HepG2 (cell line): ENCODE data around the gene TAF12. TPM values are rescaled to one million over a fixed set of nuclear protein-coding genes. Genes with fewer than 3 reads are reported as not detected.
A peak's percentile ranks its signal among the peaks of the same experiment; 100 is the strongest.
"Not testable (repeated sequence)": the region's sequence is repeated elsewhere in the genome, so short reads cannot be mapped to it uniquely, and the experiment has no call there.

ENCODE experiments used
- ATAC-seq: fragments of 200-7000 bp; cut with Tn5 transposase; 3 replicates; pipeline ENCODE4 v1.9.1; 2020; ENCODE audit warnings: mild to moderate bottlenecking, moderate library complexity
- BruUV-seq: library from RNA; stranded (reverse); fragments of 400-500 nt; replicated peaks from 2 replicates; lab custom pipeline; 2021; lab: Mats Ljungman, UMichigan
- CTCF ChIA-PET: fragments of 300-600 bp; formaldehyde crosslinking; extraction: SDS; loops from one replicate; lab custom pipeline; 2021; ENCODE audit warnings: low total read pairs, inconsistent platforms, low intra/inter-chr PET ratio; lab: Yijun Ruan, JAX
- POLR2A ChIA-PET: fragments of 350-600 bp; sonication (Branson Sonifier 250); formaldehyde crosslinking; loops from one replicate; lab custom pipeline; 2020; ENCODE audit warnings: antibody characterized with exemption, inconsistent platforms; lab: Yijun Ruan, JAX
- DNase-seq: peaks from one replicate; pipeline ENCODE4 v3.0.0-alpha.2; 2015; ENCODE audit warnings: low spot score
- FAIRE-seq: peaks from 3 replicates; lab custom pipeline; 2011; peaks lifted over from hg19 to GRCh38; lab: Jason Lieb, UNC
- H2AFZ ChIP-seq: one replicate; pipeline ENCODE4 v1.6.1; 2011; ENCODE audit warnings: low read length, inconsistent platforms
- H3K27ac ChIP-seq: fragments of 300-600 bp; 3 replicates; pipeline ENCODE4 v1.8.0; 2011; ENCODE audit warnings: mixed run types, mild to moderate bottlenecking, mixed read lengths, low read length, inconsistent platforms; ENCODE audit not compliant: insufficient read depth; ENCODE audit errors: extremely low read length
- H3K27me3 ChIP-seq, 2 experiments: fragments of 200-600 bp in 1 of 2; 2 replicates in 1 of 2; 3 replicates in 1 of 2; pipeline versions ENCODE4 v1.6.0 to v1.8.0; 2011; ENCODE audit warnings: low read length in 2 of 2, mild to moderate bottlenecking in 2 of 2, moderate library complexity in 2 of 2, inconsistent platforms in 1 of 2; ENCODE audit not compliant: insufficient read depth in 2 of 2, control insufficient read depth in 1 of 2
- H3K36me3 ChIP-seq, 2 experiments: fragments of 200-600 bp in 1 of 2; replicated peaks in 1 of 2; 2 replicates in 1 of 2; 3 replicates in 1 of 2; pipeline versions ENCODE4 v1.5.1 to v1.8.0; 2011; ENCODE audit warnings: low read length in 2 of 2, inconsistent platforms in 1 of 2; ENCODE audit not compliant: insufficient read depth in 2 of 2, control insufficient read depth in 1 of 2
- H3K4me1 ChIP-seq: 2 replicates; pipeline ENCODE4 v1.5.1; 2012; ENCODE audit warnings: low read length, inconsistent platforms; ENCODE audit not compliant: insufficient read depth
- H3K4me2 ChIP-seq: 2 replicates; pipeline ENCODE4 v1.6.0; 2011; ENCODE audit warnings: low read depth, low read length, inconsistent platforms
- H3K4me3 ChIP-seq, 3 experiments: fragments of 200-600 bp in 1 of 3; sonication (generic), shearing (Covaris generic) in 1 of 3; replicated peaks in 1 of 3; 2 replicates each; pipeline ENCODE4 v1.5.1; 2011 to 2016; ENCODE audit warnings: low read length in 3 of 3, inconsistent platforms in 2 of 3, low read depth in 2 of 3, mild to moderate bottlenecking in 2 of 3, control low read depth in 1 of 3, mixed read lengths in 1 of 3; ENCODE audit not compliant: insufficient read depth in 1 of 3
- H3K79me2 ChIP-seq: one replicate; pipeline ENCODE4 v1.6.1; 2011; ENCODE audit warnings: low read length, inconsistent platforms; ENCODE audit not compliant: insufficient read depth
- H3K9ac ChIP-seq: 2 replicates; pipeline ENCODE4 v1.6.0; 2011; ENCODE audit warnings: mild to moderate bottlenecking, low read depth, low read length, inconsistent platforms; ENCODE audit not compliant: insufficient read depth
- H3K9me3 ChIP-seq: 2 replicates; pipeline ENCODE4 v1.5.1; 2012; ENCODE audit warnings: mild to moderate bottlenecking, low read length
- H4K20me1 ChIP-seq: 2 replicates; pipeline ENCODE4 v1.6.0; 2011; ENCODE audit warnings: inconsistent platforms, mild to moderate bottlenecking, low read length, moderate library complexity; ENCODE audit not compliant: insufficient read depth
- CREB1 ChIP-seq, 2 experiments: fragments of 450-650 bp in 1 of 2; IDR thresholded peaks; 2 replicates each; pipeline ENCODE4 v1.6.1; 2016 to 2017; ENCODE audit warnings: control low read depth in 1 of 2, mild to moderate bottlenecking in 1 of 2, missing compliant biosample characterization in 1 of 2, missing genetic modification characterization in 1 of 2
- HOXA5 ChIP-seq: sonication (generic); formaldehyde crosslinking; IDR thresholded peaks from 2 replicates; pipeline ENCODE4 v1.4.0; 2020; ENCODE audit warnings: missing genetic modification reagents
- MAFK ChIP-seq, 2 experiments: IDR thresholded peaks in 1 of 2; conservative IDR thresholded peaks in 1 of 2; 2 replicates each; pipeline ENCODE4 v1.6.1; 2011; ENCODE audit warnings: improper control_type of control experiment in 2 of 2, low read length in 2 of 2
- MED1 ChIP-seq: sonication (generic); formaldehyde crosslinking; IDR thresholded peaks from 2 replicates; pipeline ENCODE4 v1.4.0; 2020; ENCODE audit warnings: missing genetic modification reagents
- RAD21 ChIP-seq: fragments of 450-650 bp; formaldehyde crosslinking; IDR thresholded peaks from 2 replicates; pipeline ENCODE4 v1.5.0; 2020; ENCODE audit warnings: mild to moderate bottlenecking
- SMC3 ChIP-seq: IDR thresholded peaks from 2 replicates; pipeline ENCODE4 v1.6.1; 2011; ENCODE audit warnings: low read length, improper control_type of control experiment
- STAG1 ChIP-seq: sonication (generic); formaldehyde crosslinking; IDR thresholded peaks from 2 replicates; pipeline ENCODE4 v1.4.0; 2020; ENCODE audit warnings: missing genetic modification reagents
- TEAD3 ChIP-seq: optimal IDR thresholded peaks from 2 replicates; pipeline ENCODE3; 2016; ENCODE audit warnings: borderline replicate concordance
- ZNF331 ChIP-seq: sonication (generic); formaldehyde crosslinking; IDR thresholded peaks from 2 replicates; pipeline ENCODE4 v1.4.0; 2020; ENCODE audit warnings: missing genetic modification reagents
- ZNF605 ChIP-seq: sonication (generic); formaldehyde crosslinking; IDR thresholded peaks from 2 replicates; pipeline ENCODE4 v1.8.0; 2022; ENCODE audit warnings: mild to moderate bottlenecking, missing genetic modification reagents
- WGBS: methylation state at CpG from one replicate; pipeline ENCODE4 v1.1.6; 2017; ENCODE audit warnings: low lambda C conversion rate; 5-methylcytosine and 5-hydroxymethylcytosine counted together
- in situ Hi-C: cut with HindIII; loops from 2 replicates; pipeline ENCODE4 v1.10.0; 2017; ENCODE audit warnings: low pct_unique_long_range_greater_than_20kb; ENCODE audit not compliant: extremely low pct_ligation_motif_present
- intact Hi-C: fragments of 100-400 bp; cut with micrococcal nuclease; formaldehyde crosslinking; loops from one replicate; pipeline ENCODE4 v1.10.0; 2022; ENCODE audit not compliant: unreplicated experiment
- polyA plus RNA-seq, 8 experiments: library from polyadenylated mRNA; depleted of rRNA in 3 of 8; stranded (reverse) in 7 of 8; unstranded in 1 of 8; fragments of >200 nt; fragmentation: Illumina TruSeq in 4 of 8; extraction: Trizol in 4 of 8; gene quantifications; 2 replicates each; pipeline versions ENCODE4 v1.2.1 to v1.2.3, GENCODE V29; 2011 to 2016; ENCODE audit warnings: low read depth in 4 of 8, missing spikeins in 1 of 8, mixed read lengths in 1 of 8; ENCODE audit not compliant: insufficient read depth in 1 of 8
- total RNA-seq, 5 experiments: library from RNA; depleted of rRNA; stranded (reverse); fragments of >200 nt; fragmentation: Illumina TruSeq; extraction: Trizol; gene quantifications; 2 replicates each; pipeline ENCODE4 v1.2.3, GENCODE V29; 2016; ENCODE audit warnings: low read depth in 1 of 5
- TF ChIP-seq, protein P1 (sequence below): sonication (generic); formaldehyde crosslinking; IDR thresholded peaks from 2 replicates; pipeline ENCODE4 v1.5.0; 2020; ENCODE audit warnings: mild to moderate bottlenecking, missing genetic modification reagents, moderate library complexity
- TF ChIP-seq, protein P2 (sequence below): sonication (generic); formaldehyde crosslinking; IDR thresholded peaks from 2 replicates; pipeline ENCODE4 v1.4.0; 2020; ENCODE audit warnings: missing genetic modification reagents

Gene TAF12
- total and polyA plus RNA-seq, 2 of the 13 experiments (the other 11 are each of a cell fraction or from before 2014, with no cell fraction given), result 16.3 to 17.1 TPM

DNA sequence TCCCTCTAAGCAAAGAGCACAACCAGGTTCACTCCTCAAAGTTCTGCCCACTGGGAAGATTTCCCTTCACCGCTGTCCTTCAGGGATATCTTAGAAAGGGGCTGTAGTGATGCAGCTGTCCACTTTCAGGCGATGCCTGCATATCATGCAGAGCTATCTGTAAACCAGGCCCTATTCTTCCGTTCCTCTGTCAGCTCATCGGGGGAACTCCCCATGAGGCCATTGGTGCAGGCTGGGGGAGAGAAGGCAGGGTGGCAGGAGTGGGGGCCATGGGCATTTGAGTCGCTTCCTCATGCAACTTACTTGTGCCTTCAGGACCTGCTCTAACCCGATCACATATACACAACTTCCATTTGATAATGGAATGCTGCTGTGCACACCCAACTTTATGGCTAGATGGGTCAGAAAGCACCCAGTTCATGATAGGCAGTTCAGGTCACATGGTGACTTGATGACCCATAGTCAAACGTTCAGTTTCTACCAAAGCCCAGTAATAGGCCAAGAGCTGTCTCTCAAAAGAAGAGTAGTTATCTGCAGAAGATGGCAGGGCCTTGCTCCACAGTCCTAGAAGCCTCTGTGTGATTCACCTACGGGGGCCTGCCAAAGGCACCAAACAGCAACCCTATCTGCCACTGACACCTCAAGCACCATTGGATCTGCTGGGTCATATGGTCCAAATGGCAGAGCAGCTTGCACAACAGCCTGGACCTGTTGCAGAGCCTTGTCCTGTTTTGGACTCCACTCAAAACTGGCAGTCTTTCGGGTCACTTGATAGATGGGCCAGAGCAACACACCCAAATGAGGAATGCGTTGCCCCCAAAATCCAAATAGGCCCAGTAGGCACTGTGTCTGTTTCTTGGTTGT is 12.8 kb upstream of the TAF12 start:
- FAIRE-seq, intact Hi-C loops, H4K20me1 ChIP-seq, H3K9ac ChIP-seq, H2AFZ ChIP-seq, H3K27ac ChIP-seq, H3K9me3 ChIP-seq, H3K27me3 ChIP-seq, DNase-seq, H3K79me2 ChIP-seq, H3K36me3 ChIP-seq, H3K4me3 ChIP-seq, ATAC-seq, CTCF ChIA-PET, BruUV-seq, in situ Hi-C loops, H3K4me2 ChIP-seq: not testable (repeated sequence)
- TF ChIP-seq ZNF331 (CRISPR knock-in tag), result peak; percentile 74; the same call in 1 of the 2 replicates
- 52% methylated on average over 9 of the region's 10 CpGs for WGBS
- POLR2A ChIA-PET, result interaction anchor here (2.2 kb wide), 1 partner anchor 81 kb away, joined by 8 read pairs; the partner anchor contains the start of gene YTHDF2
- H3K4me1 ChIP-seq, result peaks cover 30% of the 10 kb centered on the region

DNA sequence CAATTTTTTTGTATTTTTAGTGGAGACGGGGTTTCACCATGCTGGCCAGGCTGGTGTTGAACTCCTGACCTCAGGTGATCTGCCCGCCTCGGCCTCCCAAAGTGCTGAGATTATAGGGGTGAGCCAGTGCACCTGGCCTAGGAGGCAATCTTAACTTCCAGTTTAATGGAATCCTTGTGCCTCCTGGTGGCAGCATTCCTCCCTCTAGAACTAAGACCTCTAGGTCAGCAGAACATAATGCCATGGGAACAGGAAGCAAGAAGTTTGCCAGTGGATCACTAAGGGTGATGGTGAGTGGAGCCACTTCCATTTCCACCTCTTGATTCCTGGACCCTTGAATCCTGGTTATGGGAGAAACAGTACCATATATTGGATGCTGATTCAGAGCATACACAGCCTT is 11.0 kb upstream of the TAF12 start:
- peaks cover 30% of the 10 kb centered on the region for H3K4me1 ChIP-seq
- H3K9ac ChIP-seq; H3K4me2 ChIP-seq; H3K27ac ChIP-seq; H3K4me3 ChIP-seq; in situ Hi-C loops; BruUV-seq; H3K36me3 ChIP-seq; H4K20me1 ChIP-seq; H3K79me2 ChIP-seq; H3K9me3 ChIP-seq; H3K27me3 ChIP-seq; FAIRE-seq; H2AFZ ChIP-seq; TF ChIP-seq CREB1 (IDR thresholded peaks at IDR 0.05): not testable (repeated sequence)
- ChIA-PET CTCF (interaction anchor here (1.0 kb wide), 1 partner anchor 13 kb away, joined by 3 read pairs; no protein-coding TSS in a partner anchor), POLR2A (interaction anchor here (0.7 kb wide), 1 partner anchor 80 kb away, joined by 3 read pairs; no protein-coding TSS in a partner anchor)
- DNase-seq (peak; percentile 55), ATAC-seq (peak; percentile 54)
- intact Hi-C loops, result loop anchor here (5.0 kb wide), 1 partner anchor 137 kb away; no protein-coding TSS in a partner anchor
- TF ChIP-seq, protein P1, sequence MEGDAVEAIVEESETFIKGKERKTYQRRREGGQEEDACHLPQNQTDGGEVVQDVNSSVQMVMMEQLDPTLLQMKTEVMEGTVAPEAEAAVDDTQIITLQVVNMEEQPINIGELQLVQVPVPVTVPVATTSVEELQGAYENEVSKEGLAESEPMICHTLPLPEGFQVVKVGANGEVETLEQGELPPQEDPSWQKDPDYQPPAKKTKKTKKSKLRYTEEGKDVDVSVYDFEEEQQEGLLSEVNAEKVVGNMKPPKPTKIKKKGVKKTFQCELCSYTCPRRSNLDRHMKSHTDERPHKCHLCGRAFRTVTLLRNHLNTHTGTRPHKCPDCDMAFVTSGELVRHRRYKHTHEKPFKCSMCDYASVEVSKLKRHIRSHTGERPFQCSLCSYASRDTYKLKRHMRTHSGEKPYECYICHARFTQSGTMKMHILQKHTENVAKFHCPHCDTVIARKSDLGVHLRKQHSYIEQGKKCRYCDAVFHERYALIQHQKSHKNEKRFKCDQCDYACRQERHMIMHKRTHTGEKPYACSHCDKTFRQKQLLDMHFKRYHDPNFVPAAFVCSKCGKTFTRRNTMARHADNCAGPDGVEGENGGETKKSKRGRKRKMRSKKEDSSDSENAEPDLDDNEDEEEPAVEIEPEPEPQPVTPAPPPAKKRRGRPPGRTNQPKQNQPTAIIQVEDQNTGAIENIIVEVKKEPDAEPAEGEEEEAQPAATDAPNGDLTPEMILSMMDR, result peak; percentile 80
- peak; percentile 32 to 42; a peak in 2 of 4 replicates for TF ChIP-seq MAFK (conservative IDR thresholded peaks at IDR 0.05 in 1 of 2, IDR thresholded peaks at IDR 0.05 in 1 of 2; ENCODE audit: low read length in 2 of 2)
- TF ChIP-seq CREB1 (CRISPR knock-in tag; IDR thresholded peaks at IDR 0.05), result 0 out of 2 replicates have a peak, but pooled peaks have one; percentile 13
- TF ChIP-seq MED1 (CRISPR knock-in tag), result 0 out of 2 replicates have a peak, but pooled peaks have one; percentile 41
- TF ChIP-seq, protein P2, sequence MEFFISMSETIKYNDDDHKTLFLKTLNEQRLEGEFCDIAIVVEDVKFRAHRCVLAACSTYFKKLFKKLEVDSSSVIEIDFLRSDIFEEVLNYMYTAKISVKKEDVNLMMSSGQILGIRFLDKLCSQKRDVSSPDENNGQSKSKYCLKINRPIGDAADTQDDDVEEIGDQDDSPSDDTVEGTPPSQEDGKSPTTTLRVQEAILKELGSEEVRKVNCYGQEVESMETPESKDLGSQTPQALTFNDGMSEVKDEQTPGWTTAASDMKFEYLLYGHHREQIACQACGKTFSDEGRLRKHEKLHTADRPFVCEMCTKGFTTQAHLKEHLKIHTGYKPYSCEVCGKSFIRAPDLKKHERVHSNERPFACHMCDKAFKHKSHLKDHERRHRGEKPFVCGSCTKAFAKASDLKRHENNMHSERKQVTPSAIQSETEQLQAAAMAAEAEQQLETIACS, result 0 out of 2 replicates have a peak, but pooled peaks have one; percentile 27
- peak; percentile 57 for TF ChIP-seq RAD21 (CRISPR knock-in tag)
- TF ChIP-seq ZNF605, result 0 out of 2 replicates have a peak, but pooled peaks have one; percentile 44
- 0 out of 2 replicates have a peak, but pooled peaks have one; percentile 26 for TF ChIP-seq HOXA5 (CRISPR knock-in tag)
- TF ChIP-seq STAG1 (CRISPR knock-in tag), result peak; percentile 74
- TF ChIP-seq TEAD3 (CRISPR knock-in tag), result peak; percentile 63
- peak; percentile 55; the same call in 1 of the 2 replicates for TF ChIP-seq SMC3
- WGBS, result 0% methylated on average over 3 of the region's 3 CpGs
